Central memory CD8-positive, alpha-beta T cell (primary cell): ENCODE data around the gene GTPBP8.
"Not testable (repeated sequence)": the region's sequence is repeated elsewhere in the genome, so short reads cannot be mapped to it uniquely, and the experiment has no call there.

Experiments
- ATAC-seq: fragments of 150-1000 bp; cut with Tn5 transposase; replicated peaks from 2 replicates; pipeline ENCODE4 v1.10.0; 2022; ENCODE audit warnings: mild to moderate bottlenecking, moderate FRiP score, moderate number of reproducible peaks; ENCODE audit not compliant: poor library complexity, severe bottlenecking; ENCODE audit errors: extremely low read depth
- DNase-seq, 2 donors: peaks; one replicate each; pipeline ENCODE4 v3.0.0; 2021; ENCODE audit warnings: low spot score in 2 of 2
- H3K27ac Mint-ChIP-seq: one replicate; pipeline ENCODE4 v1.8.0; 2022; ENCODE audit warnings: low read depth, mild to moderate bottlenecking, moderate library complexity, mixed read lengths
- H3K27me3 Mint-ChIP-seq: one replicate; pipeline ENCODE4 v1.8.0; 2022; ENCODE audit warnings: mixed read lengths
- H3K36me3 Mint-ChIP-seq: one replicate; pipeline ENCODE4 v1.8.0; 2022; ENCODE audit warnings: mild to moderate bottlenecking, moderate library complexity, mixed read lengths; ENCODE audit not compliant: insufficient read depth
- H3K4me1 Mint-ChIP-seq: one replicate; pipeline ENCODE4 v1.8.0; 2022; ENCODE audit warnings: mixed read lengths
- H3K4me3 Mint-ChIP-seq: one replicate; pipeline ENCODE4 v1.8.0; 2022; ENCODE audit warnings: mild to moderate bottlenecking, moderate library complexity, mixed read lengths
- H3K9me3 Mint-ChIP-seq: one replicate; pipeline ENCODE4 v1.8.0; 2022; ENCODE audit warnings: mixed read lengths

The GTPBP8 gene

GRCh38 chr3:113046186-113046965 lies 55.6 kb downstream of the GTPBP8 start:
- not testable (repeated sequence) for H3K27ac Mint-ChIP-seq, DNase-seq, H3K4me1 Mint-ChIP-seq, ATAC-seq, H3K27me3 Mint-ChIP-seq, H3K9me3 Mint-ChIP-seq, H3K36me3 Mint-ChIP-seq, H3K4me3 Mint-ChIP-seq

DNA sequence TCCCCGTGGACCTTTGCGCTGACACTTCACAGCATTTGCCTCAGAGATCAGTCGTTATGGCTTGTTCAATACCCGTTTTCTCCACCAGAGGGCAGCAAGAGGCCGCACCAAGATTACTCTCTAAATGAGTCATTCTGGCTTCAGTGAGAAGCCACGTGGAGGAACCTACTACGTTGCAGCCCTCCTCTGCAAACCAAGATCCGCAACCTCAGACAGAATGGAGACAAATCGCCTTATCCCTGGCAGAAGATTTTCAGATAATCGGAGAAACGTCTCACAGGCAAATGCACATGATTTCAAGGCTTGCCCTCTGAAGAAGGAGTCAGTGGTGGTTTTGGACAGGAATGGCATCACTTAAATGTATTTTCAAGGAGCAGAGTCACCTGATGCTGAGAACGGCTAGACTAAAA lies 60.5 kb downstream of the GTPBP8 start:
- Mint-ChIP-seq H3K4me3 (no peak overlapping the region), H3K9me3 (no peaks in the 10 kb centered on the region), H3K27ac (no peak overlapping the region), H3K27me3 (no peaks in the 10 kb centered on the region), H3K4me1 (no peaks in the 10 kb centered on the region), H3K36me3 (peaks cover 2% of the 10 kb centered on the region)
- ATAC-seq (peak; percentile 97), DNase-seq (peak; percentile 83 to 88)
